Measurements from ENCODE around the gene BGLAP. TPM values are rescaled to one million over a fixed set of nuclear protein-coding genes. Genes with fewer than 3 reads are reported as not detected.

BGLAP gene
- total RNA-seq, 1 experiment from 2014 or later, result 0.38 TPM

- DNase-seq, result no peak
- Histone ChIP-seq H3K27me3 (no peaks in the 10 kb centered on the region), H3K4me3 (peak overlapping the region; percentile 91), H3K9me3 (replicated peaks) (no peaks in the 10 kb centered on the region), H3K27ac (peak overlapping the region; percentile 87; the same call in 1 of the 2 replicates), H3K36me3 (peaks cover 4% of the 10 kb centered on the region), H3K4me1 (peaks cover 9% of the 10 kb centered on the region)
Measured at GRCh38 chr1:156283521-156283920, 41.5 kb downstream of the BGLAP start.

GRCh38 chr1:156284112-156284511 is 42.1 kb downstream of the BGLAP start, which contains the start of gene TMEM79:
Gene TMEM79 (plus strand): TSS chr1:156284325. CDS start chr1:156285227, 902 bp downstream.
- 0 out of 2 replicates have a peak, but pooled peaks cover 2% of the 10 kb centered on the region for H3K36me3 ChIP-seq
- DNase-seq, result no peak
- H3K27ac ChIP-seq, result peak within 1 kb of the TSS; percentile 87; the same call in 1 of the 2 replicates
- no peaks in the 10 kb centered on the region for H3K9me3 ChIP-seq (replicated peaks)
- H3K4me3 ChIP-seq, result peak within 1 kb of the TSS; percentile 91
- no peaks in the 10 kb centered on the region for H3K27me3 ChIP-seq
- peaks cover 9% of the 10 kb centered on the region for H3K4me1 ChIP-seq

GRCh38 chr1:156284757-156285156 is 42.8 kb downstream of the BGLAP start:
- Histone ChIP-seq H3K27me3 (no peaks in the 10 kb centered on the region), H3K9me3 (replicated peaks) (no peaks in the 10 kb centered on the region), H3K4me1 (peaks cover 9% of the 10 kb centered on the region), H3K4me3 (no peak overlapping the region), H3K27ac (no peak overlapping the region), H3K36me3 (no peaks in the 10 kb centered on the region)
- DNase-seq, result no peak

- no peak overlapping the region for H3K4me3 ChIP-seq
- no peaks in the 10 kb centered on the region for H3K9me3 ChIP-seq (replicated peaks)
- H3K27me3 ChIP-seq, result no peaks in the 10 kb centered on the region
- peaks cover 9% of the 10 kb centered on the region for H3K4me1 ChIP-seq
- no peaks in the 10 kb centered on the region for H3K36me3 ChIP-seq
- DNase-seq, result no peak
- no peak overlapping the region for H3K27ac ChIP-seq
Measured at GRCh38 chr1:156285437-156285836, 43.5 kb downstream of the BGLAP start.

- no peaks in the 10 kb centered on the region for H3K9me3 ChIP-seq (replicated peaks)
- peaks cover 7% of the 10 kb centered on the region for H3K4me1 ChIP-seq
- no peak overlapping the region for H3K4me3 ChIP-seq
- no peak for DNase-seq
- H3K27me3 ChIP-seq, result no peaks in the 10 kb centered on the region
- H3K36me3 ChIP-seq, result no peaks in the 10 kb centered on the region
- H3K27ac ChIP-seq, result no peak overlapping the region
Measured at GRCh38 chr1:156286061-156286460, 44.1 kb downstream of the BGLAP start.

- H3K4me1 ChIP-seq, result no peaks in the 10 kb centered on the region
- H3K4me3 ChIP-seq, result no peak overlapping the region
- no peaks in the 10 kb centered on the region for H3K27me3 ChIP-seq
- no peak for DNase-seq
- no peaks in the 10 kb centered on the region for H3K36me3 ChIP-seq
- H3K27ac ChIP-seq, result no peak overlapping the region
- H3K9me3 ChIP-seq (replicated peaks), result no peaks in the 10 kb centered on the region
Measured at GRCh38 chr1:156289857-156290256, 47.9 kb downstream of the BGLAP start.

GRCh38 chr1:156291226-156292061 is 49.5 kb downstream of the BGLAP start:
- DNase-seq, result no peak
- Histone ChIP-seq H3K36me3 (no peaks in the 10 kb centered on the region), H3K9me3 (replicated peaks) (no peaks in the 10 kb centered on the region), H3K4me3 (no peak overlapping the region), H3K4me1 (no peaks in the 10 kb centered on the region), H3K27ac (no peak overlapping the region), H3K27me3 (no peaks in the 10 kb centered on the region)

Other genes starting within 250 kb of the BGLAP start
- gene SSR2, start 221.2 kb upstream of the BGLAP start, total RNA-seq (2014; rRNA removed; shearing (Covaris generic)), result 170 and 183 TPM in 2 replicates
- 34.4 and 36.5 TPM in 2 replicates for gene UBQLN4, start 188.4 kb upstream of the BGLAP start, total RNA-seq (2014; rRNA removed; shearing (Covaris generic))
- 24.8 and 33.3 TPM in 2 replicates for gene LAMTOR2, start 187.4 kb upstream of the BGLAP start, total RNA-seq (2014; rRNA removed; shearing (Covaris generic))
- gene RAB25, start 181.0 kb upstream of the BGLAP start, total RNA-seq (2014; rRNA removed; shearing (Covaris generic)), result not detected in 2 replicates
- 21.8 and 22.3 TPM in 2 replicates for gene MEX3A, start 159.7 kb upstream of the BGLAP start, total RNA-seq (2014; rRNA removed; shearing (Covaris generic))
- 113 and 114 TPM in 2 replicates for gene LMNA, start 127.5 kb upstream of the BGLAP start, total RNA-seq (2014; rRNA removed; shearing (Covaris generic))
- 1.2 and 2.1 TPM in 2 replicates for gene SEMA4A, start 88.6 kb upstream of the BGLAP start, total RNA-seq (2014; rRNA removed; shearing (Covaris generic))
- gene SLC25A44, start 48.1 kb upstream of the BGLAP start, total RNA-seq (2014; rRNA removed; shearing (Covaris generic)), result 12.3 and 12.9 TPM in 2 replicates
- 59.7 and 63.5 TPM in 2 replicates for gene PMF1, start 29.2 kb upstream of the BGLAP start, total RNA-seq (2014; rRNA removed; shearing (Covaris generic))
- gene PAQR6, start 5.9 kb downstream of the BGLAP start, total RNA-seq (2014; rRNA removed; shearing (Covaris generic)), result 1.2 and 1.7 TPM in 2 replicates
- 70.3 and 74.2 TPM in 2 replicates for gene SMG5, start 40.6 kb downstream of the BGLAP start, total RNA-seq (2014; rRNA removed; shearing (Covaris generic))
- gene TMEM79, start 42.1 kb downstream of the BGLAP start, total RNA-seq (2014; rRNA removed; shearing (Covaris generic)), result 2.6 and 2.7 TPM in 2 replicates
- gene GLMP, start 53.5 kb downstream of the BGLAP start, total RNA-seq (2014; rRNA removed; shearing (Covaris generic)), result 4.7 and 6.1 TPM in 2 replicates
- 0.63 TPM in 1 of 2 replicates, not detected in the other for gene VHLL, start 57.1 kb downstream of the BGLAP start, total RNA-seq (2014; rRNA removed; shearing (Covaris generic))
- gene CCT3, start 96.1 kb downstream of the BGLAP start, total RNA-seq (2014; rRNA removed; shearing (Covaris generic)), result 313 and 324 TPM in 2 replicates
- gene TSACC, start 96.3 kb downstream of the BGLAP start, total RNA-seq (2014; rRNA removed; shearing (Covaris generic)), result 0.36 TPM in 1 of 2 replicates, not detected in the other
- gene RHBG, start 127.0 kb downstream of the BGLAP start, total RNA-seq (2014; rRNA removed; shearing (Covaris generic)), result not detected in 2 replicates